MM.1S (cell line): ENCODE measurements around the gene NHLH2.

ENCODE experiments used
- EZH2 ChIP-seq: fragments of 300-600 bp; sonication (generic); optimal IDR thresholded peaks from 2 replicates; pipeline ENCODE3; 2017; ENCODE audit warnings: low read depth, mild to moderate bottlenecking, antibody characterized with exemption, low read length, mixed read lengths
- TF ChIP-seq, protein P1 (sequence below): fragments of 300-600 bp; sonication (generic); IDR thresholded peaks from 2 replicates; pipeline ENCODE4 v1.5.1; 2016; ENCODE audit warnings: antibody characterized with exemption, low read length, mixed read lengths

GRCh38 chr1:115833856-115834255 lies 7.1 kb downstream of the NHLH2 start:
- TF ChIP-seq, protein P1, sequence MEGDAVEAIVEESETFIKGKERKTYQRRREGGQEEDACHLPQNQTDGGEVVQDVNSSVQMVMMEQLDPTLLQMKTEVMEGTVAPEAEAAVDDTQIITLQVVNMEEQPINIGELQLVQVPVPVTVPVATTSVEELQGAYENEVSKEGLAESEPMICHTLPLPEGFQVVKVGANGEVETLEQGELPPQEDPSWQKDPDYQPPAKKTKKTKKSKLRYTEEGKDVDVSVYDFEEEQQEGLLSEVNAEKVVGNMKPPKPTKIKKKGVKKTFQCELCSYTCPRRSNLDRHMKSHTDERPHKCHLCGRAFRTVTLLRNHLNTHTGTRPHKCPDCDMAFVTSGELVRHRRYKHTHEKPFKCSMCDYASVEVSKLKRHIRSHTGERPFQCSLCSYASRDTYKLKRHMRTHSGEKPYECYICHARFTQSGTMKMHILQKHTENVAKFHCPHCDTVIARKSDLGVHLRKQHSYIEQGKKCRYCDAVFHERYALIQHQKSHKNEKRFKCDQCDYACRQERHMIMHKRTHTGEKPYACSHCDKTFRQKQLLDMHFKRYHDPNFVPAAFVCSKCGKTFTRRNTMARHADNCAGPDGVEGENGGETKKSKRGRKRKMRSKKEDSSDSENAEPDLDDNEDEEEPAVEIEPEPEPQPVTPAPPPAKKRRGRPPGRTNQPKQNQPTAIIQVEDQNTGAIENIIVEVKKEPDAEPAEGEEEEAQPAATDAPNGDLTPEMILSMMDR, result no peak
- TF ChIP-seq EZH2, result no peak
